Osteocyte (in vitro differentiated cells): Measurements from ENCODE around the gene STIM2. TPM values are rescaled to one million over a fixed set of nuclear protein-coding genes. Genes with fewer than 3 reads are reported as not detected.

ENCODE experiments used
- DNase-seq: peaks from one replicate; pipeline ENCODE4 v3.0.0; 2021; ENCODE audit warnings: mixed read lengths; ENCODE audit not compliant: unreplicated experiment; ENCODE audit errors: extremely low spot score
- H3K27ac Mint-ChIP-seq: one replicate; pipeline ENCODE4 v1.8.0; 2021; ENCODE audit warnings: mild to moderate bottlenecking, mixed read lengths; ENCODE audit not compliant: unreplicated experiment
- H3K27me3 Mint-ChIP-seq: one replicate; pipeline ENCODE4 v1.8.0; 2021; ENCODE audit warnings: mixed read lengths; ENCODE audit not compliant: unreplicated experiment
- H3K36me3 Mint-ChIP-seq: one replicate; pipeline ENCODE4 v1.8.0; 2021; ENCODE audit warnings: mixed read lengths; ENCODE audit not compliant: unreplicated experiment
- H3K4me1 Mint-ChIP-seq: one replicate; pipeline ENCODE4 v1.8.0; 2021; ENCODE audit warnings: mixed read lengths; ENCODE audit not compliant: unreplicated experiment
- H3K4me3 Mint-ChIP-seq: one replicate; pipeline ENCODE4 v1.8.0; 2021; ENCODE audit warnings: mild to moderate bottlenecking, moderate library complexity, mixed read lengths; ENCODE audit not compliant: unreplicated experiment
- H3K9me3 Mint-ChIP-seq: one replicate; pipeline ENCODE4 v1.8.0; 2021; ENCODE audit warnings: mixed read lengths; ENCODE audit not compliant: unreplicated experiment
- CTCF ChIP-seq: fragments of 200-600 bp; sonication (generic); IDR thresholded peaks from 2 replicates; pipeline ENCODE4 v1.5.0; 2021; ENCODE audit warnings: antibody characterized with exemption, mild to moderate bottlenecking, moderate library complexity
- total RNA-seq: library from RNA; stranded (reverse); gene quantifications from 2 replicates; pipeline ENCODE4 v1.2.1, GENCODE V29; 2021

The STIM2 gene
- total RNA-seq, 1 donor from 2014 or later = 14.1 TPM

DNA sequence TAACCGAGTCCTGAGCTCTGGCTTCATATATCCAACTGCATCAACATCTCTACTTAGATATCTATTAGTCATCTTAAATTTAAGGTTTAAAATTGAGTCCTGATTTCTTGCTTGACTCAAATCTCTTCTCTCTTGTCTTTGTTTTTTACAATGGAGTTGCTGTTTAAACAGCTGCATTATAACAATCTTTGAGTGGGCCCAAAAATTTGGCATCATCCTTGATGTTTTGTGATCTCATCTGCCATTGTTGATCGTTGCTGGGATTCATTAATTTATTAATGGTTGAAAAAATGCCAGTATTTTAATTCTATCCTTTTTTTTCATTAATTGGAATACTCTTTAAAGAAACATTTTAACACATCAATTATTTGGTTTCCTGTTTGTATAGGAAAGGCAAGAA lies 82.2 kb downstream of the STIM2 start:
- TF ChIP-seq CTCF = no peak
- Mint-ChIP-seq H3K36me3 (no peaks in the 10 kb centered on the region), H3K4me1 (peaks cover 4% of the 10 kb centered on the region), H3K27me3 (no peaks in the 10 kb centered on the region), H3K27ac (no peak overlapping the region), H3K9me3 (no peaks in the 10 kb centered on the region), H3K4me3 (no peak overlapping the region)
- no peak for DNase-seq

- TF ChIP-seq CTCF = no peak
Observed at GRCh38 chr4:26943391-26943790, 82.8 kb downstream of the STIM2 start.

DNA sequence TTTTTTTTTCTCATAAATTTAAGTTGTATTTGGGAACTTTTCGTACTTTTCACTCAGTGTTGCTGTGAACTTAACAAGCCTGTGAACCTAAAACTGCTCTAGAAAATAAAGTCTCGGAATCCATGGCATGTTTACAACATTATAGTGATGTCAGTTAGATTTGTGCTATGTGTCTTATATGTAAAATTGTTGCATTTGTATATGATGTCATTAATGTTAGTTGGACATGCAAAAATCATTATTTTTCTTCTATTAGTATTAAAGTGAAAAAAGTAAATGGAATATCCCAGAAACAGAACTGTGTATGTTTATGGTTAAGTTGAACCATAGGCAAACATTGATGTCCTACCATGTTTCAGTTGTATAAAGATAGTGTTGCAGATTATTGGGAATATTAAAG lies 85.2 kb downstream of the STIM2 start:
- no peak overlapping the region for H3K4me3 Mint-ChIP-seq
- DNase-seq = no peak
- no peak overlapping the region for H3K27ac Mint-ChIP-seq
- H3K27me3 Mint-ChIP-seq = no peaks in the 10 kb centered on the region
- H3K36me3 Mint-ChIP-seq = no peaks in the 10 kb centered on the region
- no peak for TF ChIP-seq CTCF
- peaks cover 7% of the 10 kb centered on the region for H3K9me3 Mint-ChIP-seq
- peaks cover 4% of the 10 kb centered on the region for H3K4me1 Mint-ChIP-seq

More at GRCh38 chr4:26943391-26943790, 82.8 kb downstream of the STIM2 start:
- H3K4me3 Mint-ChIP-seq = no peak overlapping the region
- H3K27ac Mint-ChIP-seq = no peak overlapping the region
- no peaks in the 10 kb centered on the region for H3K9me3 Mint-ChIP-seq
- H3K4me1 Mint-ChIP-seq = peaks cover 4% of the 10 kb centered on the region
- no peaks in the 10 kb centered on the region for H3K36me3 Mint-ChIP-seq
- no peak for DNase-seq
- no peaks in the 10 kb centered on the region for H3K27me3 Mint-ChIP-seq

DNA sequence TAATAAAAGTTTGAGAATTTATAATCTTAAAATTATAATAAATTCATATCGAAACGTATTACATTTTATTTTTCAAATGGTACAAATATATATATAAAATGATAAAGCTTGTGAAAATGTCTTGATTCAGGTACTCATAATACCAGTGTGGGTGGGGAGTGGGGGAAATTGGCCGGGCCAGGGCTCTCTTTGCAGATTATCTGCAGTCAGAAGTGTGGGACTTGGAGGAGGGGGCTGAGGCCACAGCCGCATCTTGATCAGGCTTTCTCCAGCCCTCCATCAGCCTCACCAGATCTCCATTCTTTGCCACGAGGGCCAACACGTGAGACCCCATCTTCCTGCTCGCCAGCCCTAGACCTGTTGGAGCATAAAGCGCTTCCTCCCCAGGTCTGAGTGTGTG lies 86.7 kb downstream of the STIM2 start:
- Mint-ChIP-seq H3K36me3 (no peaks in the 10 kb centered on the region), H3K4me1 (no peaks in the 10 kb centered on the region), H3K27ac (no peak overlapping the region), H3K9me3 (peaks cover 10% of the 10 kb centered on the region), H3K4me3 (no peak overlapping the region), H3K27me3 (no peaks in the 10 kb centered on the region)
- no peak for TF ChIP-seq CTCF
- DNase-seq = no peak

- H3K4me1 Mint-ChIP-seq = peaks cover 12% of the 10 kb centered on the region
- DNase-seq = no peak
- H3K27me3 Mint-ChIP-seq = no peaks in the 10 kb centered on the region
- H3K36me3 Mint-ChIP-seq = no peaks in the 10 kb centered on the region
- peaks cover 10% of the 10 kb centered on the region for H3K9me3 Mint-ChIP-seq
- no peak overlapping the region for H3K4me3 Mint-ChIP-seq
- no peak overlapping the region for H3K27ac Mint-ChIP-seq
- TF ChIP-seq CTCF = no peak
Observed at GRCh38 chr4:26950446-26950845, 89.8 kb downstream of the STIM2 start.
